Left ventricle myocardium inferior (tissue), 1 donor: ENCODE measurements around the gene NAALADL2. TPM values are rescaled to one million over a fixed set of nuclear protein-coding genes. Genes with fewer than 3 reads are reported as not detected.

Experiments used
- DNase-seq: peaks from one replicate; pipeline ENCODE4 v3.0.0-alpha.2; 2020
- H3K27ac ChIP-seq: fragments of 200-600 bp; replicated peaks from 2 replicates; pipeline ENCODE4 v1.8.0; 2021
- H3K27me3 ChIP-seq: fragments of 200-600 bp; 2 replicates; pipeline ENCODE4 v1.8.0; 2021; ENCODE audit warnings: low read depth
- H3K36me3 ChIP-seq: fragments of 200-600 bp; 2 replicates; pipeline ENCODE4 v1.8.0; 2021
- H3K4me1 ChIP-seq: fragments of 200-600 bp; 2 replicates; pipeline ENCODE4 v1.8.0; 2021
- H3K4me3 ChIP-seq: fragments of 200-600 bp; 2 replicates; pipeline ENCODE4 v1.8.0; 2021; ENCODE audit warnings: mild to moderate bottlenecking, moderate library complexity
- H3K9me3 ChIP-seq: fragments of 200-600 bp; replicated peaks from 2 replicates; pipeline ENCODE4 v1.8.0; 2021
- intact Hi-C: fragments of 100-400 bp; cut with micrococcal nuclease; formaldehyde crosslinking; loops from one replicate; pipeline ENCODE4 v1.11.0; 2022
- total RNA-seq: library from RNA; stranded (reverse); fragmentation: NEBNext Ultra II Directional; extraction: Animal tissue kit (Norgen Biotek cat#: 25700); gene quantifications from one replicate; pipeline ENCODE4 v1.2.1, GENCODE V29; 2021
- TF ChIP-seq, protein P1 (sequence below): fragments of 200-600 bp; IDR thresholded peaks from 2 replicates; pipeline ENCODE4 v1.8.0; 2021; ENCODE audit warnings: antibody characterized with exemption, mild to moderate bottlenecking, borderline replicate concordance
- donor health status: DM: no; HTN: yes; CAD: no; lungs with severe emphysema.

The NAALADL2 gene
- total RNA-seq, 1 donor from 2014 or later, result 5.8 TPM

DNA sequence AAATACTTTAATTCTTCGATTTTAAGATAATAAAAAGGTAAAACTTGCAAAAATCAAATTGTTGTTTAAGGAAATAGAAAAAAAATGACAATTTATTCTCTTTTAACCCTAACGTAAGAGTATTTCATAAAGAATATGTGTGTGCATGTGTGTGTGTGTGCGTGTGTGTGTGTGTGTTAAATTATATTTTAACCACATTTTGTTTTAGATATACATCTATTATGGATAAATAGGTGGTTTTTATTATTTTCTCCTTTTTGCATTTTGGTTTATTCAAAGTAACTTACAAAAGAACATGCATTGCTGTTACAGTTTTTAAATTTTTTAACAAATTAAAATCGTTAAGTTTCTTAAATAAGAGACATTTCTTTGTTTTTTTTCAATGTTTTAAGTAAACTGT is 414.4 kb downstream of the NAALADL2 start:
- TF ChIP-seq, protein P1, sequence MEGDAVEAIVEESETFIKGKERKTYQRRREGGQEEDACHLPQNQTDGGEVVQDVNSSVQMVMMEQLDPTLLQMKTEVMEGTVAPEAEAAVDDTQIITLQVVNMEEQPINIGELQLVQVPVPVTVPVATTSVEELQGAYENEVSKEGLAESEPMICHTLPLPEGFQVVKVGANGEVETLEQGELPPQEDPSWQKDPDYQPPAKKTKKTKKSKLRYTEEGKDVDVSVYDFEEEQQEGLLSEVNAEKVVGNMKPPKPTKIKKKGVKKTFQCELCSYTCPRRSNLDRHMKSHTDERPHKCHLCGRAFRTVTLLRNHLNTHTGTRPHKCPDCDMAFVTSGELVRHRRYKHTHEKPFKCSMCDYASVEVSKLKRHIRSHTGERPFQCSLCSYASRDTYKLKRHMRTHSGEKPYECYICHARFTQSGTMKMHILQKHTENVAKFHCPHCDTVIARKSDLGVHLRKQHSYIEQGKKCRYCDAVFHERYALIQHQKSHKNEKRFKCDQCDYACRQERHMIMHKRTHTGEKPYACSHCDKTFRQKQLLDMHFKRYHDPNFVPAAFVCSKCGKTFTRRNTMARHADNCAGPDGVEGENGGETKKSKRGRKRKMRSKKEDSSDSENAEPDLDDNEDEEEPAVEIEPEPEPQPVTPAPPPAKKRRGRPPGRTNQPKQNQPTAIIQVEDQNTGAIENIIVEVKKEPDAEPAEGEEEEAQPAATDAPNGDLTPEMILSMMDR, result no peak
- no peak overlapping the region for H3K27ac ChIP-seq
- H3K4me1 ChIP-seq, result no peaks in the 10 kb centered on the region
- intact Hi-C loops, result no loop called here
- no peak overlapping the region for H3K4me3 ChIP-seq
- no peak for DNase-seq
- H3K9me3 ChIP-seq, result no peaks in the 10 kb centered on the region
- H3K27me3 ChIP-seq, result no peaks in the 10 kb centered on the region
- H3K36me3 ChIP-seq, result no peaks in the 10 kb centered on the region

DNA sequence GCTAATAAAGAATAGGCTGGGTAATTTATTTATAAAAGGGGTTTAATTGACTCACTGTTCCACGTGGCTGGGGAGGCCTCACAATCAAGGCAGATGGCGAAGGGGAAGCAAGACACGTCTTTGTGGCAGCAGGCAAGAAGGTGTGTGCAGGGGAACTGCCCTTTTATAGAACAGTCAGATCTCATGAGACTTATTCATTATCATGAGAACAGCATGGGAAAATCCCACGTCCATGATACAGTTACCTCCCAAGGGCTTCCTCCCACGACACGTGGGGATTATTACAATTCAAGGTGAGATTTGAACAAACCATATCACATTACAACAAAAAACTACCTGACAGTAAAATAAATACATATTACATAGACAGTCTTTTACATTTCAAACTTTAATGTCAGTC is 414.9 kb downstream of the NAALADL2 start:
- H3K4me1 ChIP-seq, result no peaks in the 10 kb centered on the region
- H3K27me3 ChIP-seq, result no peaks in the 10 kb centered on the region
- H3K27ac ChIP-seq, result no peak overlapping the region
- no peaks in the 10 kb centered on the region for H3K36me3 ChIP-seq
- H3K9me3 ChIP-seq, result no peaks in the 10 kb centered on the region
- intact Hi-C loops, result no loop called here
- no peak for DNase-seq
- TF ChIP-seq, protein P1, result no peak
- no peak overlapping the region for H3K4me3 ChIP-seq

DNA sequence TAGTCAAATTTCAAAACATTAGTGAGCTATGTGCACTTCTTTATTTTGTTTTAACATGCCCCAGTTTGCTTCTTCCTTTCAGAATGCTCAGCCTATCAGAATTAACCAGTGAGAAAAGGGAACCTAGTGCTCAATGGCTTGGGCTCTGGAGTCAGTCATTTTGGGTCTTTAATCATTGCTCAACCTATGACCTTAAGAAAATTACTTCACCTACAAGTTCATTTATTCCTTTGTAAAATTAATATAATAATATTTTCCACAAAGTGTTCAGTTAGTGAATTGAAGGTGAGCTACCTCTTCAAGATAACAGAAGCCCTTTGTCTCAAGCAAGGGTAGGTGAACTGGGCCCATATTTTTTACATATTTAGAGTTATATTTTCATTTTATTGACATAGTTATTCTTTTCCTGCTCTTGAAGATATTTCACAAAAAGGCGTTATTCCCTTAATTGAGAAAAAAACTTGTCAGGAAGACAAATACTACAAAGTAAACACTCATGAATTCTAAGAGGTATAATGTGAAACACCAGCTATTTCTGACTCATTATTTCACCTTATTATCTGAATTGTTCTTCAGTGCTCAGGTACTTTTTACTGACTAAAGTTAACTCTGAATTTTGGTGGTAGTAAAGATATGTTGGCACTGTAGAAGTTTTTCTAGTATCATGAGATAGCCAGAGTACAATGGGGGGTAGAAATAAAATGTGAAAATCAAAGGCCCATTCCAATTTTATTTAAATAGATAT is 415.5 kb downstream of the NAALADL2 start:
- TF ChIP-seq, protein P1, result no peak

DNA sequence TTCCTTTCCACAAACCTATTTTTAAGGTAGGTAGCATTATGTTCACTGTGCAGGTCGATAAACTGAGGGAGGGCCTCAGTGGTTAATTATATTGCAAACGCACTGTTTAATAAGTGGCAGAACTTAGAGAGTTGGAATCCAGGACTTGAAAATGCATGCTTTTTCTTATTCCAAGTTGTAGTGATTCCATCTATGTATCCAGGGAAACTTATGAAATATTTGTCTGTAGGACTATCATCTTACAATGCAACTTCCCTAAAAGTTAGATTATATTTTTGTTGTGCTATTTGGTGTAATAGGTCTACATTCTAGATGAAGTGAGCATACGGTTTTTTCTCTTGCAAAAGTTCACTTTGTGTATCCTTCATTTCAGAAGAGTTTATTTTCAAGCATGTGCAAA is 419.5 kb downstream of the NAALADL2 start:
- no peak overlapping the region for H3K4me3 ChIP-seq
- no peaks in the 10 kb centered on the region for H3K4me1 ChIP-seq
- DNase-seq, result no peak
- TF ChIP-seq, protein P1, result no peak
- intact Hi-C loops, result no loop called here
- no peaks in the 10 kb centered on the region for H3K9me3 ChIP-seq
- no peak overlapping the region for H3K27ac ChIP-seq
- H3K36me3 ChIP-seq, result no peaks in the 10 kb centered on the region
- no peaks in the 10 kb centered on the region for H3K27me3 ChIP-seq

More for the DNA sequence above, 415.5 kb downstream of the NAALADL2 start:
- no peaks in the 10 kb centered on the region for H3K4me1 ChIP-seq
- no peaks in the 10 kb centered on the region for H3K36me3 ChIP-seq
- H3K4me3 ChIP-seq, result no peak overlapping the region
- no peaks in the 10 kb centered on the region for H3K9me3 ChIP-seq
- intact Hi-C loops, result no loop called here
- no peaks in the 10 kb centered on the region for H3K27me3 ChIP-seq
- DNase-seq, result no peak
- no peak overlapping the region for H3K27ac ChIP-seq

DNA sequence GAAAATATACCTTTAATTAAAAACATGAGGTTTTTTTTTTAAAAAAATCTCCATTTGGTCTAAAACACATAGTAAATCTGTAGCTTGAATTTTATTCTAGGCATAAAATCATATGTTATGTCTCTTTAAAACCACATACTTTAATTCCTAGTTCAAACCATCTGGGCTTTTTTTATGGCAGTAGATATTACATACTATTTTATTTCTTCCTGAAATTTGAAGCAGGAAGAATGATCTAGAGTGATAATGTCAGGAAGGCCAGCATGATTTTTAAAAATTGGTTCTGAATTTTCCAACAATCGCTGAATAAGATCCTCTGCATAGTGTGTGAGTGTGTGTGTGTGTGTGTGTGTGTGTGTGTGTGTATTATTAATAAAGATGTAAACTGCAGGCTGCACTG is 420.3 kb downstream of the NAALADL2 start:
- H3K27ac ChIP-seq, result no peak overlapping the region
- TF ChIP-seq, protein P1, result no peak
- intact Hi-C loops, result no loop called here

More for the DNA sequence above, 420.3 kb downstream of the NAALADL2 start:
- H3K27me3 ChIP-seq, result no peaks in the 10 kb centered on the region
- no peaks in the 10 kb centered on the region for H3K36me3 ChIP-seq
- H3K4me3 ChIP-seq, result no peak overlapping the region
- H3K4me1 ChIP-seq, result no peaks in the 10 kb centered on the region
- no peaks in the 10 kb centered on the region for H3K9me3 ChIP-seq
- DNase-seq, result no peak
